GM18868 (cell line): ENCODE measurements around the gene TACR1.

Source experiments
- ATAC-seq: cut with Tn5 transposase; IDR thresholded peaks from one replicate; pipeline ENCODE4 v1.9.1; 2021; ENCODE audit warnings: mild to moderate bottlenecking, moderate library complexity; ENCODE audit not compliant: unreplicated experiment

Gene TACR1

DNA sequence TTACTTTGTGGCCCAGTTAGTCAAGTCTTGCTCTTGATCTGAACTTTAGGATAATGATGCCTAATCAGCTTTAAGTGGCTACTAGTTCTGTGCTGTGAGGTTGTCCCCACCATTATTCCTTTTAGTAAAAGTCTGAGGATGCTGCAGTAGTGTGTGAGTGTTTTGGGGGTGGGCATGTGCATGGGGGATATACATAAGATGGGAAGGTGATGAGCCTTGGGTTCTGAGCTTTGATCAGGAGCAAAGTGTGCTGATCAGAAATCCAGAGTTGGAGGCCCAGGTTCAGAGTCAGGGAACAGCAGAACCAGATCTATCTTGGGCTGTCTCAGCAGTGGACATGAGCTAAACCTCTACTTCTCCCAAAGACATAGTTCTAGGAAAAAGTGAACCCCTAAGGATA lies 174.1 kb downstream of the TACR1 start:
- no peak for ATAC-seq

DNA sequence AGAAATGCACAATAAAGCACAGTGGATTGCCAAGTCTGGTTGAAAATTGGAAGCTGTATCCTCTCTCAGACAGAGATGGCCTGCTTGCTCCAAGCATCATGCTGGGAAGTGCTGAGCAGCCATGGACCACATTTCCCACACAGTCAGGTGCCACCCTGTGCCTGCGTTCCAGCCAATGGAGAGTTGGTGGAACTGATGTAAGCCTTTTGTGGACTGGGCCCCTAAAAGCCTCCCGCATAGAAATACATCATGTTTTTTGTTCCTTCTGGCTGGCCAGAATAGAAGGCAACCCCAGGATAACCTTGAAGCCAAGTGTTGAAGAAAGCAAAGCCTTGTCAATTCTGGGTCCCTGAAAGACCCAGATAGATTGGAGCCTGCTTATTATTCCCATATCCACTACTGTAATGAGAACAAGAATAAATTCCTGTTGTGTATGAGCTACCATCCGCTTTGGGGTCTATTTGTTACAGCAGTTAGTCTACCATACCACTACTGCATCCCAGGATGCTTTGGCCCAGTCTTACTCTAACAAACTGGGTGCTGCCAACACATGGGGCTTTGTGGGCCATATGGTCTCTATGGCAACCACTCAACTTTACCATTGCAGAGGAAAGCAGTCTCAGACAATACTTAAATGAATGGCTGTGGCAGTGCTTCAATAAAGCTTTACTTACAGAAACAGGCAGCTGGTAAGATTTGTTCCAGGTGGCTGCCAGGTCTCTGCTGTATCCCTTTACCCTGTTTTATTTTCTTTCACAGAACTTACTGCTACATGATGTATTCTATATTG lies 175.5 kb downstream of the TACR1 start:
- ATAC-seq, result no peak

DNA sequence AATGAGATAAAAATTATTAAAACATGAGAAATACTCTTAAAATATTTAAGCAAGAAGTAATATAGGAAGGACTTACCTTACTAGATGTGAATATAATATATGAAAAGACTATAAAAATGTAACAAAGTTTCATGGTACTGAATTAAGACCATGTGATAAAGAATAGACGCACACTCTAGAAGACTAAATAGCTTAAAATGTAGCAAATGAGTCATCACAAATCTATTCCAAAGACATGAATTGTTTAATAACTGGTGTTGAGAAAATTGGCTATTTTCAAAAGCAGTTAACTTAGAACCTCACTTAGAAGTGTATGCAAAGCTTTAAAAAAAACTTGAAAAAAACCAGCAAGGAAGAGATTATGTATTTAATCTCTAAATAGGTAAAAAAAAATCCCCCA lies 176.8 kb downstream of the TACR1 start:
- ATAC-seq, result no peak

DNA sequence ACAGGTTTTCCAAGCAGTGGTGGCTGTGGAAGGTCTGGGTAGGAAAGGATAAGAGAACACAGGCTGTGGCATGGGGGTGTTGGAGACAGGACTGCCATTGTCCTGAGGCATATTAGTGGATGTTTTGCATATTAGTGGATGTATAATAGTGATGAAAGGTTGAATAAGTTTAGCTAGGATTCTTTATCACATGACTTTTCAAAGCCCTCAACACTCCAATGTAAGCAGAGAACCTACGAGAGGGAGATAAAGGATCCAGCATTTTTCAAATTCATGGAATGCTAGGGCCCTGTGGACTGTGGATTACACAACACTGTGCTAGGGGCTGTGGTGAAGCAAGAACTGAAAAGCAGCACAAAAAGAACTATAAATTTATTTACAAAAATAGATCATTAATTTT lies 177.6 kb downstream of the TACR1 start:
- ATAC-seq, result no peak

DNA sequence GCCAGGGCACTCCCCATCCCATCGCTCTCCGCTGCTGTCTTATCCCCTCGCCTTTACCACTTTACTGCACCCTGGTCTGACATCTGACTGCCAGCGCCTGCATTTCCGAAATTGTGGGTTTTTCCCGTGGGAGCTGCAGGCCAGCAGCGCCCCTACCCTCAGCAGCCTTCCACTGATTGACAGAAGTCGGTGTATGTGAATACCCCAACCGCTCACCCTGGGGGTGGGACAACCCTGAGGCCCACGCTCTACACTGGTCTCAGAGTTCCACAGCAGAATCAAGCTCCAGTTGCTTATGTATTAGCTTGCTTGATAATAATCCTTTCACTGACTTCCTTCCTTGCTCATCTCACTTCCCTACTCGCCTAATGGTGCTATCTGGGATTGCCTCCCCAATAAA lies 178.8 kb downstream of the TACR1 start:
- no peak for ATAC-seq

DNA sequence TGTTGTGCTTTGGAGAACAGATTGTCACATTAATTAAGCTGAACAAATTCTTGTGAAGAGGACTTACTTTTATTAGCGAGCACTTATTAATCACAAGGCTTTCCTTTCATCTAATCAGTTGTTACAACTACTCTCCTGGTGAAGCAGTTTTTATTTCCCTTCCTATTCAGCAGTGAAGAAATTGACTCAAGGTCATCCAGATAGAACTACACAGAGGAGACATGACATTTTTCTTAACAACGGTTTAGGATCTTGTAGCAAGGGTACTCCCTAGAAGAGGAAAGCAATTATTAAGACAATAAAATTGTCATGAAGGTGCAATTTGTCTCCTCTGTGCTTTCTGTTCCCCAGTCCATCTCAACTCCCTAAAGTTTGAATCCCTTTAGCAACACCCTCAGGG lies 179.5 kb downstream of the TACR1 start:
- ATAC-seq, result no peak

DNA sequence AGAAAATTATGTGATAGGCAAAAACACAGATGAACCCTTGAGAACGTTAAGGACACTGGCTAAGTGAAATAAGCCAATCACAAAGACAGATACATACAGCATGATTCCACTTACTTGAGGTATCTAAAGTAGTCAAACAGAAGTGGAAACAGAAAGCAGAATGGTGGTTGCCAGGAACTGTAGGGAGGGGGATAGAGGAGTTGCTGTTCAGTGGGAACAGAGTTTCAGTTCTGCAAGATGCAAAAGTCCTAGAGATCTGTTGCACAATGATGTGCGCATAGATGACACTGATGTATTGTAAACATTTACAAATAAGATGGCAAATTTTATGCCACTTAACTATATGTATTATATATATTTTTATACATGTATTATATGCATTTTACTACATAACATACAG lies 181.2 kb downstream of the TACR1 start:
- no peak for ATAC-seq

DNA sequence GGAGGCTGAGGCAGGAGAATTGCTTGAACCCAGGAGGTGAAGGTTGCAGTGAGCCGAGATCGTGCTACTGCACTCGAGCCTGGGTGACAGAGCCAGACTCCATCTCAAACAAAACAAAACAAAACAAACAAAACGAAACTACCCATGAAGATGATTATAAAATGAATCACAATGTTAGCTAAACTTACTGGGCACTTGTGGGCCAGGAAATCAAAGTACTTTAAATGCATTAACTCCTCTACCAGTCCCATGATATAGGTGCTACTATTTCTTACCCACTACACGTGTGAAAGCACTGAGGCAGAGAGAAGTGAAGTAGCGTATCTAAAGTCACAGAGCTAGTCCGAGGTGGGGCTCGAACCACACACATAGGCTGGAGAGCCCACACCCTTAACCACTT lies 187.2 kb downstream of the TACR1 start:
- no peak for ATAC-seq

DNA sequence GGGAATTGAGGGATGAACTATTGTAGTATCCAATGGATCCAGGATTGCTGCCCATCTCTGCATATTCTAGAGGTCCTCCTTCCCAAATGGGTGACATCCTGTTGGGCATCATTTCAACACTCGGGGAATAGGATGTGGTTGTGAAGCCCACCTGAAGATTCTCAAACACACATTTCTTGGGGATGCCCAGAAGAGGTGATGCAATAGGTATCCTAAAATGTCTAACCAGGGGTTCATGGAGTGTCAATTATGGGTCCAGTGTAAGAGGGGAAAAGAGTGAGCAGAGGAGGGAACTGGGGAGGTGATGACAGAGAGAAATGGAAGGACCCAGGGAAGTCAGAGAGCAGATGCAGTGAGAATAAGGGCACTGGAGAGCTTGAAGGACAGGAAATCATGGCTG lies 188.7 kb downstream of the TACR1 start:
- no peak for ATAC-seq

DNA sequence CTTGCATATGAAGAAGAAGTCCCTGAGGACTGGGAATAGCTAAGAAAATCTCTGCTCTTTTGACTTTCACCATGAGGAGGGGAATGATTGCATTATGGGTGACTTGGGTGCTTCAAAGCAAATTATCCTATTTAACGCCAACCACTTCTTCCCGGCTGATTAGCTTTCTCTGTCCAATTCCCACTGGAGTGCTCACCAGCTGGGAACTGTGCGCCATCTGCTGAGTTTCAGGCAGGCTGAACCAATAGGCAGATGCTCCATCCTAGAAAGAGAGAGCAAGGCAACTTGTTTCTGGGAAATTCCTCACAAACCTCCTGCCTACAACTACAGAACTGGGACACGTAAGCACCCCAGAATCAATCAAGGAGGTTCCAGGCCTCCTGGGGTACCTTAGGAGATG lies 191.5 kb downstream of the TACR1 start:
- ATAC-seq, result no peak

DNA sequence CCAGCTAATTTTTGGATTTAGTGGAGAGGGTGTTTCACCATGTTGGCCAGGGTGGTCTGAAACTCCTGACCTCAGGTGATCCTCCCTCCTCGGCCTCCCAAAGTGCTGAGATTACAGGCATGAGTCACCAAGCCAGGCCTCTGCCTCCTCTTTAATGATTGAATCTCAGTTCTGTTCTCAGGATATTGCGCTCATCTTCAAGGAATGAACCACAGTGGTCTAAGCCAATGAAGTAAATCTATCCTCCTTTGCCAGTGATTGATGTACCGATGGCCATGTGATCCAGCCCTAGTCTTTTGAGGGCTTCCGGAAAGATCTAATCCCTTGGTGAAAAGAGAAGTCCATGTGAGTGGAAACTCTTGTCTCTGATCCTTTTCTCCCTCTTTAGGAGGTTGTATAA lies 192.3 kb downstream of the TACR1 start:
- no peak for ATAC-seq

DNA sequence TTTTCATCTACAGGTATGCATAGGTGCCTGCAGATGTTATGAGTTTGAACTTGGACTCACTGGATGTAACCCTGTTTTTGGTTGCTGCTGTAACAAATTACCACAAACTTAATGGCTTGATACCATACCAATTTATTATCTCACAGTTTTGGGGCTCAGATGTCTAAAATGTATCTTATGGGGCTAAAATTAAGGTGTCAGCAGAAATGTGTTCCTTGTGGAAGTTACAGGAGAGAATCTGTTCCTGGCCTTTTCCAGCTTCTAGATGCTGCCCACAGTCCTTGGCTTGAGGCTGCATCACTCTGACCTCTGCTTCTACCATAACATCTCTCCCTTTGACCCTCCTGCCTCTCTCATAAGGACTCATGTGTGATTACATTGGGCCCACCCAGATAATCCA lies 193.3 kb downstream of the TACR1 start:
- ATAC-seq, result no peak

DNA sequence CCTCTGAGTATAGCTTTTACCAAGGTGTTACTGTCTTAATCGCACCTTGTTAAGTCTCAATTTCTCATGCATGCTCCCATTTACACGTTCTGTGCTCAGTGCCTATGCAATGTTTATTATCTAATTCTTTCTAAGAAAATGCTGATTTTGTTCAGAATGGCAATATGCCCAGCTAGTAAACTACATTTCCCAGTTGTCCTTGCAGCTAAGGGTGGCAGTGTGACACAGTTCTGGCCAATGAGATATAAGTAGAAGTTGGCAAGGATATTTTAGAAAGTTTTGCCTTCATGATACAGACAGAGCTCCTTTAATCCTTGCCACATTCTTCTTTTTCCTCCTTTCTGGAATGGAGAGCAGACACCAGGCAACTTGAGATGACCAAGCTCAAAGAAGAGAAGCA lies 195.5 kb downstream of the TACR1 start:
- no peak for ATAC-seq

DNA sequence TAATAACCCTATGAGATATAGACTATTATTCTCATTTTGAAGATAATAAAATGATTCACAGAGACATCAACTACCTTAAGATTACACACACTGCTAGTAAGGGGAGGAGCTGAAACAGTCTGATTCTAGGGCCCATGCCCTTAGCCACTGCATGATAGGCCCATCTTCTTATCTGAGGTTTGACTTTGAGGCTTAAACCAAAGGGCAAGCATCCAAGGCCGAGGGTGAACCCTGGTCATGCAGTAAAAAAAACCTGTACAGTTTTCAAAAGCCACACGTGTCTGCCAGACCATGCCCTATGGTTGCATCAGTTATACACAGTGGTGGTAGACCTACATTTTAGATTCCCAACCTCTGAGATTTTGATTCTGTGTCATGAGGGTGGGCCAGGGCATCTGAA lies 196.0 kb downstream of the TACR1 start:
- no peak for ATAC-seq

DNA sequence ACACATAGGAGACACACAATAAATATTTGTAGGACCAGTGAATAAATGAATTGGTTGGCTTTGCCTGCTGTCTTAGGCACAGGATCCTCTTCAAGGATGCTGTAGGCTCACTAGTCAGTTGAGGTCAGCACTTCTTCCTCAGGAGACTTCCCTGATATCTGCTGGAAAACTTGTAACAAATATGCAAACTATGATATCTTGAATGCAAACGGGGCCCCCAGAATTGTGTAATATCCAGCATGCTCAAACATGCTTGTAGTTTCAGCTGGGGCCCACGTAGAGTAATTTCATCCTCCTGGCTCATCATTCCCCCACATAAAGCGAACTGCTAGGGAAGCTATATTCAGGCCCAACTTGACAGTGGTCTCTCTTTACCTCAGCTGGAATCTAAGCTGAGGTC lies 197.3 kb downstream of the TACR1 start:
- no peak for ATAC-seq

DNA sequence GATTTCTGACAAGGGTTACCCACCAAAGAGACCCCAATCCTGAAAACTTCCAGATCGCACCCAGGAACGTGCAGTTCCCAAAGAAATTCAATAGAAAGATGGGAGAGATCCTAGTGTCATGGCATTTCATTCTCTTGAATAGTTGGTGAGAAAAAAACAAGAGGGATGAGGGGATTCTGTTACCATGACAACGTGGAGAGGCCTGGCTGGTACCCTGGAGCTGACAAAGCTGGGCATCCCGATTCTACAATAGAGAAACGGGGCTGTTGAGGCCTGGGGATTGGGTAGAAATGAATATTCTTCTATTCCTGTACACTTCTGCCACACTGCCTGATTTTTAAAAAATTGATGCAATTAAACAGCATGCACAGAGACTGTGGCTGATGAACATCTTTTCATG lies 199.9 kb downstream of the TACR1 start:
- no peak for ATAC-seq
